A673 (cell line): Measurements from ENCODE around the gene ZNF324B. TPM values are rescaled to one million over a fixed set of nuclear protein-coding genes. Genes with fewer than 3 reads are reported as not detected.

ENCODE experiments used
- BruUV-seq: library from RNA; stranded (reverse); fragments of 400-500 nt; replicated peaks from 2 replicates; lab custom pipeline; 2021; lab: Mats Ljungman, UMichigan
- CTCF ChIA-PET: fragments of 300-600 bp; sonication (Branson Sonifier 250); formaldehyde crosslinking; loops from one replicate; lab custom pipeline; 2022; ENCODE audit warnings: antibody characterized with exemption; lab: Charles Lee
- POLR2A ChIA-PET: fragments of 300-600 bp; sonication (Branson Sonifier 250); formaldehyde crosslinking; loops from one replicate; lab custom pipeline; 2022; ENCODE audit warnings: antibody characterized with exemption; ENCODE audit not compliant: low non-redundant PET; lab: Charles Lee
- DNase-seq: peaks from one replicate; pipeline ENCODE4 v3.0.0-alpha.2; 2015; ENCODE audit warnings: low spot score
- H3K27ac ChIP-seq: fragments of 200-600 bp; sonication (generic); 2 replicates; pipeline ENCODE4 v1.5.1; 2016; ENCODE audit warnings: mixed run types, low read depth, mild to moderate bottlenecking, mixed read lengths, antibody characterized with exemption, low read length; ENCODE audit not compliant: poor library complexity, severe bottlenecking
- H3K27me3 ChIP-seq: fragments of 200-600 bp; sonication (generic); replicated peaks from 2 replicates; pipeline ENCODE4 v1.6.1; 2017; ENCODE audit warnings: mixed run types, low read depth, mild to moderate bottlenecking, mixed read lengths, antibody characterized with exemption, low read length; ENCODE audit not compliant: insufficient read depth, poor library complexity
- H3K36me3 ChIP-seq: fragments of 200-600 bp; sonication (generic); 2 replicates; pipeline ENCODE4 v1.6.1; 2016; ENCODE audit warnings: mixed run types, mild to moderate bottlenecking, mixed read lengths, antibody characterized with exemption, low read length; ENCODE audit not compliant: insufficient read depth, poor library complexity, severe bottlenecking
- H3K4me1 ChIP-seq: fragments of 200-600 bp; sonication (generic); 2 replicates; pipeline ENCODE4 v1.6.1; 2017; ENCODE audit warnings: mixed run types, mild to moderate bottlenecking, mixed read lengths, antibody characterized with exemption, low read length; ENCODE audit not compliant: insufficient read depth, poor library complexity, severe bottlenecking
- H3K4me3 ChIP-seq: fragments of 200-600 bp; sonication (generic); 2 replicates; pipeline ENCODE4 v1.5.1; 2016; ENCODE audit warnings: low read depth, mixed run types, mild to moderate bottlenecking, mixed read lengths, low read length; ENCODE audit not compliant: poor library complexity, severe bottlenecking
- H3K9me3 ChIP-seq: fragments of 200-600 bp; sonication (generic); 2 replicates; pipeline ENCODE4 v1.6.1; 2016; ENCODE audit warnings: mixed run types, low read depth, mild to moderate bottlenecking, mixed read lengths, antibody characterized with exemption, low read length; ENCODE audit not compliant: poor library complexity, severe bottlenecking
- CTCF ChIP-seq: fragments of 300-800, 200-600 bp; sonication (generic); conservative IDR thresholded peaks from 2 replicates; pipeline ENCODE4 v1.5.1; 2017; ENCODE audit warnings: low read depth, mild to moderate bottlenecking, antibody characterized with exemption, low read length, moderate library complexity, mixed read lengths
- EZH2 ChIP-seq: fragments of 200-600 bp; sonication (generic); IDR thresholded peaks from 2 replicates; pipeline ENCODE4 v1.6.1; 2017; ENCODE audit warnings: borderline replicate concordance, low read depth, mild to moderate bottlenecking, mixed read lengths, antibody characterized with exemption, low read length; ENCODE audit not compliant: poor library complexity, severe bottlenecking
- intact Hi-C: fragments of 100-400 bp; cut with micrococcal nuclease; formaldehyde crosslinking; loops from one replicate; pipeline ENCODE4 v1.10.0; 2022; ENCODE audit not compliant: unreplicated experiment
- total RNA-seq: library from RNA; stranded (reverse); gene quantifications from 2 replicates; pipeline ENCODE4 v1.2.3, GENCODE V29; 2021

ZNF324B gene
- total RNA-seq, 1 experiment from 2014 or later = 6.8 TPM

- DNase-seq = no peak
- H3K9me3 ChIP-seq = peaks cover 67% of the 10 kb centered on the region
- BruUV-seq = no TSS peak
- TF ChIP-seq EZH2 = no peak
- no peak for TF ChIP-seq CTCF
- CTCF ChIA-PET = no interaction called here
- no peaks in the 10 kb centered on the region for H3K4me1 ChIP-seq
- H3K27ac ChIP-seq = no peak overlapping the region
- POLR2A ChIA-PET = no interaction called here
- no peak overlapping the region for H3K4me3 ChIP-seq
- no peaks in the 10 kb centered on the region for H3K27me3 ChIP-seq
- intact Hi-C loops = no loop called here
- peaks cover 18% of the 10 kb centered on the region for H3K36me3 ChIP-seq
Observed at GRCh38 chr19:58428617-58429016, 22.8 kb upstream of the ZNF324B start.

- POLR2A ChIA-PET = no interaction called here
- CTCF ChIA-PET = no interaction called here
- DNase-seq = no peak
Observed at GRCh38 chr19:58429745-58430144, 21.7 kb upstream of the ZNF324B start.

GRCh38 chr19:58434217-58434616 is 17.2 kb upstream of the ZNF324B start:
- DNase-seq = no peak
- H3K36me3 ChIP-seq = peaks cover 52% of the 10 kb centered on the region
- no peak overlapping the region for H3K4me3 ChIP-seq
- H3K27ac ChIP-seq = no peak overlapping the region
- ChIA-PET POLR2A (no interaction called here), CTCF (no interaction called here)
- no peaks in the 10 kb centered on the region for H3K4me1 ChIP-seq
- no peak for TF ChIP-seq EZH2
- TF ChIP-seq CTCF = no peak
- intact Hi-C loops = no loop called here
- no TSS peak for BruUV-seq
- peaks cover 90% of the 10 kb centered on the region for H3K9me3 ChIP-seq
- no peaks in the 10 kb centered on the region for H3K27me3 ChIP-seq

More at GRCh38 chr19:58429745-58430144, 21.7 kb upstream of the ZNF324B start:
- BruUV-seq = no TSS peak
- Histone ChIP-seq H3K27ac (no peak overlapping the region), H3K36me3 (peaks cover 29% of the 10 kb centered on the region), H3K27me3 (no peaks in the 10 kb centered on the region), H3K9me3 (peaks cover 72% of the 10 kb centered on the region), H3K4me3 (no peak overlapping the region), H3K4me1 (no peaks in the 10 kb centered on the region)
- TF ChIP-seq EZH2 = no peak
- TF ChIP-seq CTCF = no peak
- intact Hi-C loops = no loop called here
